ENCODE data around the gene NBPF1. TPM values are rescaled to one million over a fixed set of nuclear protein-coding genes. Genes with fewer than 3 reads are reported as not detected.
A peak's percentile ranks its signal among the peaks of the same experiment; 100 is the strongest.
"Not testable (repeated sequence)": the region's sequence is repeated elsewhere in the genome, so short reads cannot be mapped to it uniquely, and the experiment has no call there.

The NBPF1 gene
- total RNA-seq, 2 experiments from 2014 or later: 11.0 to 34.1 TPM

DNA sequence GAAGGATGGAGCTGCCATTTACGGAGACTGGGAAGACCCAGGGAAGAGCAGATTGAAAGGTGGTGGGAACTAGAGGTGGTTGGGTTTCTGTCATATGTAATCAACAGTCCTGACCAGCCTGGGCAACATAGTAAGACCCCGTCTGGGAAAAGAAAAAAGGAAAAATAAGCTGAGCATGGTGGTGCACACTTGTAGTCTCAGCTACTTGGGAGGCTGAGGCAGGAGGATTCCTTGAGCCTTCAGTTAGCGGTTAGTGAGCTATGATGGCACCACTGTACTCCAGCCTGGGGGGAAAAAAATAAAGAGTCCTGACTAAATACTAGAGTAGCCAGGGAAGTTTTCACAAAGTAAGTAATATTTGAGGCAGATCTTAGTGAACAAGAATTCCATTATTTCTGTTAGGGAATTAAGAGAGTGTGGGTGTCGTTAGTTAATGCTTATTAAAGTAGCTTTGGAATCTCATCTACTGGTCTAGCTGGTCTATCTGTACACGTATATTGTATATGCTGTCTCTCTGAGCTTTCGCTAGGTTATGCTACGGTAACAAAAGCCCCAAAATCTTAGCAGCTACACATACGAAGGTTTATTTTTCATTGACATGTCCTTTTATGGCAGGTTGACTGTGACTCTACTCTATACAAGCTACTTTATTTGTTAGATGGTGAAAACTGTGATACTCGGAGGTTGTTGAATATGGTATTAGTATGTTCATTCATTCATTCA lies 4.4 kb downstream of the NBPF1 start:
- TF ChIP-seq, protein P1, sequence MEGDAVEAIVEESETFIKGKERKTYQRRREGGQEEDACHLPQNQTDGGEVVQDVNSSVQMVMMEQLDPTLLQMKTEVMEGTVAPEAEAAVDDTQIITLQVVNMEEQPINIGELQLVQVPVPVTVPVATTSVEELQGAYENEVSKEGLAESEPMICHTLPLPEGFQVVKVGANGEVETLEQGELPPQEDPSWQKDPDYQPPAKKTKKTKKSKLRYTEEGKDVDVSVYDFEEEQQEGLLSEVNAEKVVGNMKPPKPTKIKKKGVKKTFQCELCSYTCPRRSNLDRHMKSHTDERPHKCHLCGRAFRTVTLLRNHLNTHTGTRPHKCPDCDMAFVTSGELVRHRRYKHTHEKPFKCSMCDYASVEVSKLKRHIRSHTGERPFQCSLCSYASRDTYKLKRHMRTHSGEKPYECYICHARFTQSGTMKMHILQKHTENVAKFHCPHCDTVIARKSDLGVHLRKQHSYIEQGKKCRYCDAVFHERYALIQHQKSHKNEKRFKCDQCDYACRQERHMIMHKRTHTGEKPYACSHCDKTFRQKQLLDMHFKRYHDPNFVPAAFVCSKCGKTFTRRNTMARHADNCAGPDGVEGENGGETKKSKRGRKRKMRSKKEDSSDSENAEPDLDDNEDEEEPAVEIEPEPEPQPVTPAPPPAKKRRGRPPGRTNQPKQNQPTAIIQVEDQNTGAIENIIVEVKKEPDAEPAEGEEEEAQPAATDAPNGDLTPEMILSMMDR (conservative IDR thresholded peaks at IDR 0.05; ENCODE audit: low read length): no peak
- no peak for TF ChIP-seq EZH2phosphoT487 (IDR thresholded peaks at IDR 0.05; ENCODE audit: borderline replicate concordance, low read depth, low read length)
- BruUV-seq (replicated peaks): no TSS peak
- Histone ChIP-seq H3K27ac (ENCODE audit: low read depth, low read length, poor library complexity, severe bottlenecking) (no peak overlapping the region), H3K79me2 (ENCODE audit: insufficient read depth, low read depth, low read length) (no peaks in the 10 kb centered on the region), H3K4me2 (ENCODE audit: low read length) (no peak overlapping the region), H3K9me2 (ENCODE audit: insufficient read depth, low read length) (no peaks in the 10 kb centered on the region), H3K9me3 (ENCODE audit: low read length) (no peaks in the 10 kb centered on the region), H3K36me3 (ENCODE audit: insufficient read depth, low read length) (no peaks in the 10 kb centered on the region), H3K4me1 (ENCODE audit: insufficient read depth, low read length, poor library complexity, severe bottlenecking) (peaks cover 15% of the 10 kb centered on the region), H4K20me1 (ENCODE audit: insufficient read depth, low read length) (0 out of 2 replicates have a peak, but pooled peaks cover 3% of the 10 kb centered on the region), H2AFZ (ENCODE audit: low read length) (no peak overlapping the region), H3K4me3 (ENCODE audit: low read depth, low read length, poor library complexity, severe bottlenecking) (no peak overlapping the region)
- intact Hi-C loops (cut with micrococcal nuclease; ENCODE audit: unreplicated experiment): no loop called here
- no peak for DNase-seq (ENCODE audit: low spot score)
- CTCF ChIA-PET (ENCODE audit: unreplicated experiment): interaction anchor here (0.6 kb wide), 1 partner anchor 76 kb away, joined by 3 read pairs; no protein-coding TSS in a partner anchor
- POLR2A ChIA-PET: interaction anchor here (0.5 to 1.3 kb wide), 5 partner anchors 12 to 764 kb away, joined by 3 to 7 read pairs (median 3); no protein-coding TSS in a partner anchor

DNA sequence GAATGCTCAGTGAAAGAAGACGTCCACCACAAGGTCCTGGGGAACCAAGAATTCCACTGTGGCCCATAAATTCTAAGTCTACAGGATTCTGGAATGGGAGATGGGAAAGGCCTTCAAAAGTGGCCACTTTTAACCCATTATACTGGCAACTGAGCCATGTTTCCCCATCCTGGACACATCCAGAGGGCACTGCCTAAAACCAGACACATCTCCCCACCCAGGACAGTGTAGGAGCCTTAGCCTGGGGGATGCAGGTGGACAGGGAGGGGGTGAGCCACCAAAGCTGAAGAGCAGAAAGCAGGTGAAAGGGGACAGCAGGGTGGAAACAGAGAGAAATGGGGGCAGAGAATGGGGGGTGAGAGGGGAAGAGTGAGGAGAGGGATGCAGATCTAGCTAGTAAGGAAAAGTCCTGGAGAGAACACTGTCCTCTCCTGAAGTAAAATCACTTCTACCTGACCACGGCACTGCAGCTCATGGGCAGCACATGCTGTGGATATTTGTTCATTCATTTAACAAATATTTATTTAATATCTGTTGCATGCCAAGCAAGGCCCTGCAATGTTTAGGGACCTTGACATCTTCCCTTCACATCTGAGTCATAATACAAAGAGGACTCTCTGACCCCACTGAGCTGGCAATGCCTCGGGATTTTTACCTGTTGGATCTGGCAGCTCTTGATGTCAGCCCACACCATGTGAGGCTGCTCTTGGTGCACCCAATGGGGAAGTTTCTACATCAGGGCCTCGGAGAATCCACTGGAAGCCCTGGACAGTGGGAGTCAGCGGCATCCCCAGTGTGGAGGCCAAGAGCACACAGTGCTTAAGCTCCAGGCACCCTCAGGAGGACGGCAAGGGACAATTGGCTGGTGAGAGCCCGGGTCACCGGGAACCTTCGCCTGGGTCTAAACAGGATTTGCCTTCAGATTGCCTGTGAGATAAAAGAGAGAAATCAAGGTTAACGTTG lies 5.2 kb downstream of the NBPF1 start:
- H3K4me3 ChIP-seq (ENCODE audit: low read depth, low read length, poor library complexity, severe bottlenecking); H2AFZ ChIP-seq (ENCODE audit: low read length); intact Hi-C loops (cut with micrococcal nuclease; ENCODE audit: unreplicated experiment); BruUV-seq (replicated peaks); H3K4me2 ChIP-seq (ENCODE audit: low read length); CTCF ChIA-PET (ENCODE audit: unreplicated experiment); H3K27ac ChIP-seq (ENCODE audit: low read depth, low read length, poor library complexity, severe bottlenecking); DNase-seq (ENCODE audit: low spot score); H3K9me2 ChIP-seq (ENCODE audit: insufficient read depth, low read length); H3K9me3 ChIP-seq (ENCODE audit: low read length); H3K36me3 ChIP-seq (ENCODE audit: insufficient read depth, low read length); H3K79me2 ChIP-seq (ENCODE audit: insufficient read depth, low read depth, low read length); H4K20me1 ChIP-seq (ENCODE audit: insufficient read depth, low read length): not testable (repeated sequence)
- POLR2A ChIA-PET: interaction anchor here (0.6 to 1.3 kb wide), 2 partner anchors 13 to 239 kb away, joined by 3 to 4 read pairs; no protein-coding TSS in a partner anchor
- H3K4me1 ChIP-seq (ENCODE audit: insufficient read depth, low read length, poor library complexity, severe bottlenecking): peaks cover 10% of the 10 kb centered on the region

DNA sequence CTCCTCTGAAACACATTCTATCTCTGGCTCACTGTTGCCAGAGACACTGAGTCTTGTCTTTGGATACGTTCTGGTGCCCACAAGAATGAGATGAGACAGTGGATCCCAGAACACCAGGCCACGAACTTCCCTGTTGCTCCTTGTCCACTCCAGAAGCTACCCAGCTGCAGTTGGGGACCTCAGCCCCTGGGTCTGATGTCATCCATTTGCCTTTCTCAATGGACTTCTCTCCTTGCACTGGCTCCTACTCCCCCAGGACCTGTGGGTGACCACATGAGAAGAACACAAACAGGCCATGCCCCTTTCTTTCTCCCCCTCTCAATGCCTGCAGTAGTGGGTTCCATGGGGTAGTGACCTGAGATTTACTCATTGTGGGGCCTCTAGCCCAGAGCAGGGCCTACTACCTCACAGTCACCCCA lies 5.9 kb downstream of the NBPF1 start:
- Histone ChIP-seq H4K20me1 (ENCODE audit: insufficient read depth, low read length) (0 out of 2 replicates have a peak, but pooled peaks cover 2% of the 10 kb centered on the region), H3K27ac (ENCODE audit: low read depth, low read length, poor library complexity, severe bottlenecking) (no peak overlapping the region), H3K4me1 (ENCODE audit: insufficient read depth, low read length, poor library complexity, severe bottlenecking) (peaks cover 6% of the 10 kb centered on the region), H3K9me3 (ENCODE audit: low read length) (no peaks in the 10 kb centered on the region), H2AFZ (ENCODE audit: low read length) (no peak overlapping the region), H3K4me3 (ENCODE audit: low read depth, low read length, poor library complexity, severe bottlenecking) (no peak overlapping the region), H3K9me2 (ENCODE audit: insufficient read depth, low read length) (no peaks in the 10 kb centered on the region), H3K4me2 (ENCODE audit: low read length) (no peak overlapping the region), H3K36me3 (ENCODE audit: insufficient read depth, low read length) (no peaks in the 10 kb centered on the region), H3K79me2 (ENCODE audit: insufficient read depth, low read depth, low read length) (no peaks in the 10 kb centered on the region)
- BruUV-seq (replicated peaks): no TSS peak
- CTCF ChIA-PET (ENCODE audit: unreplicated experiment): no interaction called here
- POLR2A ChIA-PET: no interaction called here
- no peak for DNase-seq (ENCODE audit: low spot score)
- TF ChIP-seq EZH2phosphoT487 (IDR thresholded peaks at IDR 0.05; ENCODE audit: borderline replicate concordance, low read depth, low read length): no peak
- TF ChIP-seq, protein P1 (conservative IDR thresholded peaks at IDR 0.05; ENCODE audit: low read length): no peak
- intact Hi-C loops (cut with micrococcal nuclease; ENCODE audit: unreplicated experiment): no loop called here

DNA sequence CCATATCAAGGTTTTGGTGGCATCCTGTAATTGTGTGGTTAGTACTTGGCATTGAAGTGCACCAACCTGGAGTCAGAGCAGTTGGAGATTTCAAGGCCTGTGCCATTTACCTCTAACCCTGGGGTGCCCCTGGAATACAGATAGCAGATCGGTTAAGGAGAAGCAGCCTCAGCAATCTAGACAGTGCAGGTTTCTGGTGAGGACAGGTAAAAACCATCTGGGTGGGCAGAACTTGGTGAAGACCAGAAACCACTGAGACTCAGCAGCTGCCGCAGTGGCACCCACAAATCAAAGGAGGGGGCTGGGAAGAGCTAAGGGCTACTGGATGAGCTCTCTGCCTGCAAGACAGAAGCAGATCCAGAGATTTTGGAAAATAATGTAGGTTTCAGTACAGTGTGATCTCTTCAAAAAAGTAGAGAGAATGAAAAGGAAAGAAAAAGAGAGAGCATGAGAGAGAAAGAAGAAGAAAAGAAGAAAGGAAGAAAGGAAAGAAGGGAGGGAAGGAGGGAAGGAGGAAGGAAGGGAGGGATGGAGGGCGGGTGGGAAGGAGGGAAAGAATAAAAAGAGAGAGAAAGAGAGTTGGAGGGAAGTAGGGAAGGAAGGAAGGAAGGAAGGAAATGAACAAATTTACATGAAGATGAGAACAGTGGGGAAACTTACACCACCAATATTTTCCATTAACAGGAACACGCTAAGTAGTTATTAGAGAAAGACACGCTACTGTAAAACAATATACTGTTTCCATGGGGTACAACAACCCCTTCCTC lies 6.5 kb downstream of the NBPF1 start:
- H3K9me3 ChIP-seq (ENCODE audit: low read length); H3K27ac ChIP-seq (ENCODE audit: low read depth, low read length, poor library complexity, severe bottlenecking); DNase-seq (ENCODE audit: low spot score); H3K4me1 ChIP-seq (ENCODE audit: insufficient read depth, low read length, poor library complexity, severe bottlenecking); H4K20me1 ChIP-seq (ENCODE audit: insufficient read depth, low read length); H3K79me2 ChIP-seq (ENCODE audit: insufficient read depth, low read depth, low read length); H3K4me3 ChIP-seq (ENCODE audit: low read depth, low read length, poor library complexity, severe bottlenecking); H2AFZ ChIP-seq (ENCODE audit: low read length); CTCF ChIA-PET (ENCODE audit: unreplicated experiment); H3K36me3 ChIP-seq (ENCODE audit: insufficient read depth, low read length); intact Hi-C loops (cut with micrococcal nuclease; ENCODE audit: unreplicated experiment); H3K4me2 ChIP-seq (ENCODE audit: low read length); H3K9me2 ChIP-seq (ENCODE audit: insufficient read depth, low read length): not testable (repeated sequence)
- TSS peak; percentile 41 for BruUV-seq (replicated peaks)
- POLR2A ChIA-PET: interaction anchor here (0.7 kb wide), 1 partner anchor 85 kb away, joined by 3 read pairs; no protein-coding TSS in a partner anchor

Data from OCI-LY7 (cell line).